OCI-LY1 (cell line): ENCODE results near the gene DHX9.

ENCODE experiments used
- H2AFZ ChIP-seq: fragments of 200-600 bp; sonication (generic), shearing (Covaris generic); 2 replicates; pipeline ENCODE4 v1.6.0; 2014; ENCODE audit warnings: antibody characterized with exemption, mild to moderate bottlenecking, low read length
- H3F3A ChIP-seq: fragments of 200-600 bp; sonication (generic), shearing (Covaris generic); 2 replicates; pipeline ENCODE4 v1.6.0; 2014; ENCODE audit warnings: mild to moderate bottlenecking, antibody characterized with exemption, low read length, moderate library complexity; ENCODE audit not compliant: insufficient read depth
- H3K27ac ChIP-seq: fragments of 200-600 bp; sonication (generic); 2 replicates; pipeline ENCODE4 v1.5.1; 2014; ENCODE audit warnings: low read length, mixed run types, mild to moderate bottlenecking, low read depth; ENCODE audit not compliant: poor library complexity, severe bottlenecking
- H3K27me3 ChIP-seq: fragments of 200-600 bp; sonication (generic); 2 replicates; pipeline ENCODE4 v1.6.0; 2014; ENCODE audit warnings: antibody characterized with exemption, mild to moderate bottlenecking, low read length, moderate library complexity; ENCODE audit not compliant: insufficient read depth
- H3K36me3 ChIP-seq: fragments of 200-600 bp; sonication (generic); 2 replicates; pipeline ENCODE4 v1.6.1; 2014; ENCODE audit warnings: mild to moderate bottlenecking, antibody characterized with exemption, low read length, moderate library complexity, mixed read lengths; ENCODE audit not compliant: insufficient read depth
- H3K4me1 ChIP-seq: fragments of 200-600 bp; sonication (generic); 2 replicates; pipeline ENCODE4 v1.5.1; 2014; ENCODE audit warnings: mild to moderate bottlenecking, low read length, moderate library complexity; ENCODE audit not compliant: insufficient read depth, severe bottlenecking
- H3K4me2 ChIP-seq: fragments of 200-600 bp; sonication (generic), shearing (Covaris generic); 2 replicates; pipeline ENCODE4 v1.6.1; 2014; ENCODE audit warnings: low read length
- H3K4me3 ChIP-seq: fragments of 200-600 bp; sonication (generic); 2 replicates; pipeline ENCODE4 v1.5.1; 2014; ENCODE audit warnings: low read length, low read depth, mild to moderate bottlenecking, mixed read lengths; ENCODE audit not compliant: poor library complexity, severe bottlenecking
- H3K79me2 ChIP-seq: fragments of 200-600 bp; shearing (Covaris generic); 2 replicates; pipeline ENCODE4 v1.6.1; 2016; ENCODE audit warnings: mixed run types, low read length, mixed read lengths; ENCODE audit not compliant: insufficient read depth
- H3K9ac ChIP-seq: fragments of 200-600 bp; sonication (generic), shearing (Covaris generic); 2 replicates; pipeline ENCODE4 v1.6.1; 2014; ENCODE audit warnings: mild to moderate bottlenecking, low read length, mixed read lengths
- H3K9me2 ChIP-seq: fragments of 200-600 bp; sonication (generic), shearing (Covaris generic); 2 replicates; pipeline ENCODE4 v1.6.1; 2014; ENCODE audit warnings: low read depth, mild to moderate bottlenecking, low read length, mixed read lengths
- H3K9me3 ChIP-seq: fragments of 200-600 bp; shearing (Covaris generic); 2 replicates; pipeline ENCODE4 v1.6.1; 2014; ENCODE audit warnings: low read length, mixed read lengths
- H4K20me1 ChIP-seq: fragments of 200-600 bp; sonication (generic), shearing (Covaris generic); 2 replicates; pipeline ENCODE4 v1.6.0; 2016; ENCODE audit warnings: mild to moderate bottlenecking, low read length; ENCODE audit not compliant: insufficient read depth
- CTCF ChIP-seq: fragments of 200-600 bp; sonication (generic), shearing (Covaris generic); IDR thresholded peaks from 2 replicates; pipeline ENCODE4 v1.5.1; 2017; ENCODE audit warnings: mild to moderate bottlenecking, antibody characterized with exemption, low read length, moderate library complexity, mixed read lengths
- EZH2 ChIP-seq: fragments of 200-600 bp; sonication (generic), shearing (Covaris generic); IDR thresholded peaks from 2 replicates; pipeline ENCODE4 v1.8.0; 2017; ENCODE audit warnings: borderline replicate concordance, mixed run types, mild to moderate bottlenecking, antibody characterized with exemption, low read length, moderate library complexity, mixed read lengths

The DHX9 gene

GRCh38 chr1:182835806-182836205, 3.3 kb upstream of the DHX9 start:
- Histone ChIP-seq H3K27ac (no peak overlapping the region), H3K4me1 (peaks cover 10% of the 10 kb centered on the region), H3F3A (no peaks in the 10 kb centered on the region)

GRCh38 chr1:182841368-182841988, 2.3 kb downstream of the DHX9 start:
- H3K9me2 ChIP-seq: no peaks in the 10 kb centered on the region
- H3K9ac ChIP-seq: peak overlapping the region; percentile 90
- no peak overlapping the region for H3K27ac ChIP-seq
- H3K9me3 ChIP-seq: no peaks in the 10 kb centered on the region
- H3K27me3 ChIP-seq: no peaks in the 10 kb centered on the region
- H2AFZ ChIP-seq: no peak overlapping the region
- H3F3A ChIP-seq: no peaks in the 10 kb centered on the region
- H3K36me3 ChIP-seq: peaks cover 66% of the 10 kb centered on the region
- H4K20me1 ChIP-seq: peaks cover 14% of the 10 kb centered on the region
- peaks cover 69% of the 10 kb centered on the region for H3K79me2 ChIP-seq
- peaks cover 29% of the 10 kb centered on the region for H3K4me1 ChIP-seq
- H3K4me3 ChIP-seq: peak overlapping the region; percentile 95
- H3K4me2 ChIP-seq: peak overlapping the region; percentile 92
- TF ChIP-seq CTCF (no peak), EZH2 (no peak)

More at GRCh38 chr1:182835806-182836205, 3.3 kb upstream of the DHX9 start:
- H3K4me3 ChIP-seq: no peak overlapping the region
- no peak overlapping the region for H3K9ac ChIP-seq
- H3K27me3 ChIP-seq: no peaks in the 10 kb centered on the region
- H3K79me2 ChIP-seq: peaks cover 12% of the 10 kb centered on the region
- TF ChIP-seq EZH2: no peak
- no peak for TF ChIP-seq CTCF
- H2AFZ ChIP-seq: no peak overlapping the region
- no peak overlapping the region for H3K4me2 ChIP-seq
- peaks cover 9% of the 10 kb centered on the region; the same call in 1 of the 2 replicates for H3K36me3 ChIP-seq
- no peaks in the 10 kb centered on the region for H3K9me2 ChIP-seq
- no peaks in the 10 kb centered on the region for H4K20me1 ChIP-seq
- no peaks in the 10 kb centered on the region for H3K9me3 ChIP-seq

GRCh38 chr1:182842265-182842664, 3.1 kb downstream of the DHX9 start:
- no peak overlapping the region for H3K27ac ChIP-seq
- no peak overlapping the region for H2AFZ ChIP-seq
- TF ChIP-seq CTCF (no peak), EZH2 (no peak)
- H3K9me3 ChIP-seq: no peaks in the 10 kb centered on the region
- H3K36me3 ChIP-seq: peaks cover 74% of the 10 kb centered on the region
- peak overlapping the region; percentile 95 for H3K4me3 ChIP-seq
- no peaks in the 10 kb centered on the region for H3F3A ChIP-seq
- peak overlapping the region; percentile 92 for H3K4me2 ChIP-seq
- H4K20me1 ChIP-seq: peaks cover 17% of the 10 kb centered on the region
- peak overlapping the region; percentile 90 for H3K9ac ChIP-seq
- no peaks in the 10 kb centered on the region for H3K9me2 ChIP-seq
- peaks cover 29% of the 10 kb centered on the region for H3K4me1 ChIP-seq
- H3K79me2 ChIP-seq: peaks cover 77% of the 10 kb centered on the region
- H3K27me3 ChIP-seq: no peaks in the 10 kb centered on the region
